ENCODE measurements around the gene CDC42EP5.

GRCh38 chr19:54440641-54441040 is 32.5 kb downstream of the CDC42EP5 start:
- no peak for TF ChIP-seq CTCF (IDR thresholded peaks at IDR 0.05)
- no peak for TF ChIP-seq TAF1 (IDR thresholded peaks at IDR 0.05; ENCODE audit: borderline replicate concordance, low read depth, low read length)
- TF ChIP-seq MAX (IDR thresholded peaks at IDR 0.05; ENCODE audit: low read depth), result no peak
- no peak for TF ChIP-seq SMC3 (IDR thresholded peaks at IDR 0.05; ENCODE audit: low read depth, low read length)
- no peak for TF ChIP-seq USF1 (IDR thresholded peaks at IDR 0.05; ENCODE audit: borderline replicate concordance, low read depth)
- TF ChIP-seq NRF1 (IDR thresholded peaks at IDR 0.05; ENCODE audit: low read depth, low read length), result no peak
- TF ChIP-seq, protein P1, sequence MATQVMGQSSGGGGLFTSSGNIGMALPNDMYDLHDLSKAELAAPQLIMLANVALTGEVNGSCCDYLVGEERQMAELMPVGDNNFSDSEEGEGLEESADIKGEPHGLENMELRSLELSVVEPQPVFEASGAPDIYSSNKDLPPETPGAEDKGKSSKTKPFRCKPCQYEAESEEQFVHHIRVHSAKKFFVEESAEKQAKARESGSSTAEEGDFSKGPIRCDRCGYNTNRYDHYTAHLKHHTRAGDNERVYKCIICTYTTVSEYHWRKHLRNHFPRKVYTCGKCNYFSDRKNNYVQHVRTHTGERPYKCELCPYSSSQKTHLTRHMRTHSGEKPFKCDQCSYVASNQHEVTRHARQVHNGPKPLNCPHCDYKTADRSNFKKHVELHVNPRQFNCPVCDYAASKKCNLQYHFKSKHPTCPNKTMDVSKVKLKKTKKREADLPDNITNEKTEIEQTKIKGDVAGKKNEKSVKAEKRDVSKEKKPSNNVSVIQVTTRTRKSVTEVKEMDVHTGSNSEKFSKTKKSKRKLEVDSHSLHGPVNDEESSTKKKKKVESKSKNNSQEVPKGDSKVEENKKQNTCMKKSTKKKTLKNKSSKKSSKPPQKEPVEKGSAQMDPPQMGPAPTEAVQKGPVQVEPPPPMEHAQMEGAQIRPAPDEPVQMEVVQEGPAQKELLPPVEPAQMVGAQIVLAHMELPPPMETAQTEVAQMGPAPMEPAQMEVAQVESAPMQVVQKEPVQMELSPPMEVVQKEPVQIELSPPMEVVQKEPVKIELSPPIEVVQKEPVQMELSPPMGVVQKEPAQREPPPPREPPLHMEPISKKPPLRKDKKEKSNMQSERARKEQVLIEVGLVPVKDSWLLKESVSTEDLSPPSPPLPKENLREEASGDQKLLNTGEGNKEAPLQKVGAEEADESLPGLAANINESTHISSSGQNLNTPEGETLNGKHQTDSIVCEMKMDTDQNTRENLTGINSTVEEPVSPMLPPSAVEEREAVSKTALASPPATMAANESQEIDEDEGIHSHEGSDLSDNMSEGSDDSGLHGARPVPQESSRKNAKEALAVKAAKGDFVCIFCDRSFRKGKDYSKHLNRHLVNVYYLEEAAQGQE (IDR thresholded peaks at IDR 0.05; ENCODE audit: low read depth, low read length), result no peak
- no peak for TF ChIP-seq GABPA (IDR thresholded peaks at IDR 0.05; ENCODE audit: low read depth)
- no peak for TF ChIP-seq POLR2AphosphoS5 (IDR thresholded peaks at IDR 0.05; ENCODE audit: low read depth, low read length)
- no peak for TF ChIP-seq RFX5 (IDR thresholded peaks at IDR 0.05; ENCODE audit: low read length)
- no peak for TF ChIP-seq CHD2 (IDR thresholded peaks at IDR 0.05; ENCODE audit: low read length, partially characterized antibody)
- TF ChIP-seq RAD21 (IDR thresholded peaks at IDR 0.05; ENCODE audit: low read length), result no peak
- no peak for TF ChIP-seq FOXJ3 (CRISPR knock-in tag; IDR thresholded peaks at IDR 0.05)
- TF ChIP-seq GATA2 (CRISPR knock-in tag; IDR thresholded peaks at IDR 0.05), result no peak
